Stimulated activated CD8-positive, alpha-beta memory T cell treated with anti-CD3 and anti-CD28 coated beads, Interleukin-12 subunit alpha, Interleukin-12 subunit beta, amount 100 ng/mL, for 4 hours (primary cell): ENCODE data around the gene ACTG2.

ENCODE experiments used
- DNase-seq: peaks from one replicate; pipeline ENCODE4 v3.0.0-alpha.2; 2020; ENCODE audit warnings: low read depth

ACTG2 gene

DNA sequence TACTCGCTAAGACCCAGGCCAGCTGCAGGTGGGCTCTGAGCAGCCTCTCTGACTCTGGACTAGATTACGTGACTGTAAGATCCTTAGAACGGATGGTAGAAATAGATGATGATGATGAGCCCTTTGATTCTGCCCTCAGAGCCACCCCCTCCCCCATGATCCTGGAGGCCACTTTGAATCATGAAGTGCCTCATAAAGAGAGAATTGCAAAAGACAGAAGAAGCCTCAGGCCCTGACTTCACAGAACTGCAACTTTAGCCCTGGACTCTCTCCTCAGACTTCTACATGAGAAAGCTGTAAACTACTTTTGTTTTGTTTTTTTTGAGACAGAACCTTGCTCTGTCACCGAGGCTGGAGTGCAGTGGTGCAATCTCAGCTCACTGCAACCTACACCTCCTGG, 76.5 kb downstream of the ACTG2 start:
- no peak for DNase-seq
